Measurements from ENCODE around the gene ZKSCAN1. TPM values are rescaled to one million over a fixed set of nuclear protein-coding genes. Genes with fewer than 3 reads are reported as not detected.

ZKSCAN1 gene
- total and polyA plus RNA-seq, 2 experiments from 2014 or later, result 11.8 to 19.4 TPM

DNA sequence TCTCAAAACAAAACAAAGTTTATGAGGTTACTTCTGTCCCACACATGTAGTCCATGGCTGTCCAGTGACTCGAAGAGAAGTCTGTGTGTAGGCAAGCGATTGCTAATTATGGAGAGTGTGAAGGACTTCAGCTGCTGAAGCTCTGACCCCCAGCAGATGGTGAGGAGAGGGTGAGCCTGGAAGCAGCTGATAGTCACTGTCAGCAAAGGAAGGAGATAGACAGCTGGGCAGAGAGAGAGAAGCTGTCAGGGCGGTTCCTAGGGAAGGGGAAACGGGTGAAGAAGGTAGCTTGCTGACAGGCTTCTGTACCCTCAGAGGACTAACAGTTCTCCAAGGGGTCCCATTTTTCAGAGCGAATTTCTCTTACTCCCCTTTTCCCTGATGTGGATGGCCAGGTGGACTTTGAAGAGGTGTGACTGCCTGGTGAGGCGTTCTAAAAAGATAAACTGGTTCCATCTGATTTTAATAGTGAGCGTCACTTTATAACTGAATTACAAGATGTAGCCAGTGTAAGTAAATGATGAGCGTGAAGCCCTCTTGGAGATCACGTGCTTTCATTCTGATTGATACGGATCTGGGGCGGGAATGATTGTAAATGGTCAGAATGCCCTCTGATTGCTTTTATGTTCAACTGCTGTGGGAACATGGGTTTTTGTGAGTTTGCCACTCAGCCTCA, 46.3 kb downstream of the ZKSCAN1 start:
- Histone ChIP-seq H3K79me2 (replicated peaks; ENCODE audit: insufficient read depth) (no peaks in the 10 kb centered on the region), H3K4me3 (no peak overlapping the region), H3K4me1 (ENCODE audit: insufficient read depth) (no peaks in the 10 kb centered on the region), H4K20me1 (replicated peaks; ENCODE audit: insufficient read depth) (peaks cover 6% of the 10 kb centered on the region; the same call in 1 of the 2 replicates), H3K9me2 (ENCODE audit: insufficient read depth) (no peaks in the 10 kb centered on the region), H3K27ac (ENCODE audit: low read depth) (no peak overlapping the region), H3F3A (replicated peaks; ENCODE audit: low read depth) (peaks cover 12% of the 10 kb centered on the region; the same call in 1 of the 2 replicates), H3K27me3 (ENCODE audit: insufficient read depth) (no peaks in the 10 kb centered on the region), H3K36me3 (ENCODE audit: insufficient read depth) (peaks cover 40% of the 10 kb centered on the region), H3K4me2 (no peak overlapping the region), H2AFZ (no peak overlapping the region)
- Mint-ChIP-seq H3K9me3 (no peaks in the 10 kb centered on the region), H3K4me1 (no peaks in the 10 kb centered on the region), H3K27ac (no peak overlapping the region), H3K36me3 (ENCODE audit: low read depth) (peaks cover 87% of the 10 kb centered on the region), H3K27me3 (ENCODE audit: insufficient read depth, low read depth, poor library complexity) (peaks cover 7% of the 10 kb centered on the region), H3K4me3 (no peak overlapping the region)
- TF ChIP-seq ZNF462 (CRISPR knock-in tag; IDR thresholded peaks at IDR 0.05) (no peak), JUNB (IDR thresholded peaks at IDR 0.05; ENCODE audit: unreplicated experiment) (no peak), NANOG (IDR thresholded peaks at IDR 0.05; ENCODE audit: borderline replicate concordance) (no peak), ZNF331 (CRISPR knock-in tag; IDR thresholded peaks at IDR 0.05; ENCODE audit: low read depth) (no peak), ZNF114 (CRISPR knock-in tag; IDR thresholded peaks at IDR 0.05) (no peak), EZH2phosphoT487 (IDR thresholded peaks at IDR 0.05; ENCODE audit: unreplicated experiment) (no peak), EZH2 (IDR thresholded peaks at IDR 0.05; ENCODE audit: low read depth, unreplicated experiment) (no peak), POLR2AphosphoS5 (IDR thresholded peaks at IDR 0.05; ENCODE audit: low read depth) (no peak), CREB1 (CRISPR knock-in tag; IDR thresholded peaks at IDR 0.05; ENCODE audit: low read depth) (no peak), STAT1 (IDR thresholded peaks at IDR 0.05; ENCODE audit: unreplicated experiment) (no peak)
- TF ChIP-seq, protein P1, sequence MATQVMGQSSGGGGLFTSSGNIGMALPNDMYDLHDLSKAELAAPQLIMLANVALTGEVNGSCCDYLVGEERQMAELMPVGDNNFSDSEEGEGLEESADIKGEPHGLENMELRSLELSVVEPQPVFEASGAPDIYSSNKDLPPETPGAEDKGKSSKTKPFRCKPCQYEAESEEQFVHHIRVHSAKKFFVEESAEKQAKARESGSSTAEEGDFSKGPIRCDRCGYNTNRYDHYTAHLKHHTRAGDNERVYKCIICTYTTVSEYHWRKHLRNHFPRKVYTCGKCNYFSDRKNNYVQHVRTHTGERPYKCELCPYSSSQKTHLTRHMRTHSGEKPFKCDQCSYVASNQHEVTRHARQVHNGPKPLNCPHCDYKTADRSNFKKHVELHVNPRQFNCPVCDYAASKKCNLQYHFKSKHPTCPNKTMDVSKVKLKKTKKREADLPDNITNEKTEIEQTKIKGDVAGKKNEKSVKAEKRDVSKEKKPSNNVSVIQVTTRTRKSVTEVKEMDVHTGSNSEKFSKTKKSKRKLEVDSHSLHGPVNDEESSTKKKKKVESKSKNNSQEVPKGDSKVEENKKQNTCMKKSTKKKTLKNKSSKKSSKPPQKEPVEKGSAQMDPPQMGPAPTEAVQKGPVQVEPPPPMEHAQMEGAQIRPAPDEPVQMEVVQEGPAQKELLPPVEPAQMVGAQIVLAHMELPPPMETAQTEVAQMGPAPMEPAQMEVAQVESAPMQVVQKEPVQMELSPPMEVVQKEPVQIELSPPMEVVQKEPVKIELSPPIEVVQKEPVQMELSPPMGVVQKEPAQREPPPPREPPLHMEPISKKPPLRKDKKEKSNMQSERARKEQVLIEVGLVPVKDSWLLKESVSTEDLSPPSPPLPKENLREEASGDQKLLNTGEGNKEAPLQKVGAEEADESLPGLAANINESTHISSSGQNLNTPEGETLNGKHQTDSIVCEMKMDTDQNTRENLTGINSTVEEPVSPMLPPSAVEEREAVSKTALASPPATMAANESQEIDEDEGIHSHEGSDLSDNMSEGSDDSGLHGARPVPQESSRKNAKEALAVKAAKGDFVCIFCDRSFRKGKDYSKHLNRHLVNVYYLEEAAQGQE (IDR thresholded peaks at IDR 0.05; ENCODE audit: unreplicated experiment), result no peak
- TF ChIP-seq, protein P2, sequence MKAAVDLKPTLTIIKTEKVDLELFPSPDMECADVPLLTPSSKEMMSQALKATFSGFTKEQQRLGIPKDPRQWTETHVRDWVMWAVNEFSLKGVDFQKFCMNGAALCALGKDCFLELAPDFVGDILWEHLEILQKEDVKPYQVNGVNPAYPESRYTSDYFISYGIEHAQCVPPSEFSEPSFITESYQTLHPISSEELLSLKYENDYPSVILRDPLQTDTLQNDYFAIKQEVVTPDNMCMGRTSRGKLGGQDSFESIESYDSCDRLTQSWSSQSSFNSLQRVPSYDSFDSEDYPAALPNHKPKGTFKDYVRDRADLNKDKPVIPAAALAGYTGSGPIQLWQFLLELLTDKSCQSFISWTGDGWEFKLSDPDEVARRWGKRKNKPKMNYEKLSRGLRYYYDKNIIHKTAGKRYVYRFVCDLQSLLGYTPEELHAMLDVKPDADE (IDR thresholded peaks at IDR 0.05), result no peak
- TF ChIP-seq, protein P3, sequence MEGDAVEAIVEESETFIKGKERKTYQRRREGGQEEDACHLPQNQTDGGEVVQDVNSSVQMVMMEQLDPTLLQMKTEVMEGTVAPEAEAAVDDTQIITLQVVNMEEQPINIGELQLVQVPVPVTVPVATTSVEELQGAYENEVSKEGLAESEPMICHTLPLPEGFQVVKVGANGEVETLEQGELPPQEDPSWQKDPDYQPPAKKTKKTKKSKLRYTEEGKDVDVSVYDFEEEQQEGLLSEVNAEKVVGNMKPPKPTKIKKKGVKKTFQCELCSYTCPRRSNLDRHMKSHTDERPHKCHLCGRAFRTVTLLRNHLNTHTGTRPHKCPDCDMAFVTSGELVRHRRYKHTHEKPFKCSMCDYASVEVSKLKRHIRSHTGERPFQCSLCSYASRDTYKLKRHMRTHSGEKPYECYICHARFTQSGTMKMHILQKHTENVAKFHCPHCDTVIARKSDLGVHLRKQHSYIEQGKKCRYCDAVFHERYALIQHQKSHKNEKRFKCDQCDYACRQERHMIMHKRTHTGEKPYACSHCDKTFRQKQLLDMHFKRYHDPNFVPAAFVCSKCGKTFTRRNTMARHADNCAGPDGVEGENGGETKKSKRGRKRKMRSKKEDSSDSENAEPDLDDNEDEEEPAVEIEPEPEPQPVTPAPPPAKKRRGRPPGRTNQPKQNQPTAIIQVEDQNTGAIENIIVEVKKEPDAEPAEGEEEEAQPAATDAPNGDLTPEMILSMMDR (conservative IDR thresholded peaks at IDR 0.05; ENCODE audit: low read depth in 2 of 2), result no peak
- no peak for ATAC-seq
- DNase-seq (ENCODE audit: low spot score), result no peak

Measured in GM23338 (cell line).